ENCODE measurements around the gene SLC6A19.

DNA sequence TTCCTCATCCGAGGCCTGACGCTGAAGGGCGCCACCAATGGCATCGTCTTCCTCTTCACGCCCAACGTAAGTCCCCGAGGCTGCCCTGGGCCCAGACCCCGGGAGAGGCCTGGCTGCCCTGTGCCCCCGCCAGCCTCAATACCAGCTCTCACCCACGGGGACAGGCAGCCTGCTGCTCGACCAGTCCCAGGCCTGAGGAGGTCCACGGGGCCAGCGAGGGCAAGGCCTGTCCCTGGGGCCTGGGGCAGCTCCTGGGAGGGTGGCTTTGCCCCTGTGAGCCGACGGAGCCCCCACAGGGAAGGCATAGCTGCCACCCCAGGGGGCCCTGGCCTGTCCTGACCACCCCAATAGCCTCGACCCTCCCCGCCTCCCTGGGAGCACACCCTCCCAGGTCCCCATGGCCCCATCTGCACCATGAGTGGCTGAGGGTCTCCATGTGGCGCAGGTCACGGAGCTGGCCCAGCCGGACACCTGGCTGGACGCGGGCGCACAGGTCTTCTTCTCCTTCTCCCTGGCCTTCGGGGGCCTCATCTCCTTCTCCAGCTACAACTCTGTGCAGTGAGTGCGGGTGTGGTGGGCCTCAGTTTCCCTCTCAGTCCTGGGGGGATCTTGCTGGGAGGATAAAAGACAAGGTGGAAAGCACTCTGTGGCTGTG lies 12.2 kb downstream of the SLC6A19 start:
- TF ChIP-seq JUNB (CRISPR knock-in tag; IDR thresholded peaks at IDR 0.05; ENCODE audit: borderline replicate concordance) (no peak), ZNF235 (CRISPR knock-in tag; IDR thresholded peaks at IDR 0.05; ENCODE audit: borderline replicate concordance) (no peak), PHF5A (CRISPR knock-in tag; IDR thresholded peaks at IDR 0.05; ENCODE audit: low read depth, unreplicated experiment) (no peak), POLR2A (IDR thresholded peaks at IDR 0.05; ENCODE audit: insufficient read depth in 1 of 2, low read depth in 2 of 2, low read length in 2 of 2) (no peak), SALL2 (CRISPR knock-in tag; IDR thresholded peaks at IDR 0.05) (no peak), TARDBP (CRISPR knock-in tag; IDR thresholded peaks at IDR 0.05) (no peak), HCFC1 (IDR thresholded peaks at IDR 0.05; ENCODE audit: low read depth, low read length) (no peak)
- TF ChIP-seq, protein P1, sequence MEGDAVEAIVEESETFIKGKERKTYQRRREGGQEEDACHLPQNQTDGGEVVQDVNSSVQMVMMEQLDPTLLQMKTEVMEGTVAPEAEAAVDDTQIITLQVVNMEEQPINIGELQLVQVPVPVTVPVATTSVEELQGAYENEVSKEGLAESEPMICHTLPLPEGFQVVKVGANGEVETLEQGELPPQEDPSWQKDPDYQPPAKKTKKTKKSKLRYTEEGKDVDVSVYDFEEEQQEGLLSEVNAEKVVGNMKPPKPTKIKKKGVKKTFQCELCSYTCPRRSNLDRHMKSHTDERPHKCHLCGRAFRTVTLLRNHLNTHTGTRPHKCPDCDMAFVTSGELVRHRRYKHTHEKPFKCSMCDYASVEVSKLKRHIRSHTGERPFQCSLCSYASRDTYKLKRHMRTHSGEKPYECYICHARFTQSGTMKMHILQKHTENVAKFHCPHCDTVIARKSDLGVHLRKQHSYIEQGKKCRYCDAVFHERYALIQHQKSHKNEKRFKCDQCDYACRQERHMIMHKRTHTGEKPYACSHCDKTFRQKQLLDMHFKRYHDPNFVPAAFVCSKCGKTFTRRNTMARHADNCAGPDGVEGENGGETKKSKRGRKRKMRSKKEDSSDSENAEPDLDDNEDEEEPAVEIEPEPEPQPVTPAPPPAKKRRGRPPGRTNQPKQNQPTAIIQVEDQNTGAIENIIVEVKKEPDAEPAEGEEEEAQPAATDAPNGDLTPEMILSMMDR (CRISPR knock-in tag; IDR thresholded peaks at IDR 0.05), result no peak

Measured in HepG2 (cell line).